CD8-positive, alpha-beta memory T cell (primary cell): Measurements from ENCODE around the gene FKBP7. TPM values are rescaled to one million over a fixed set of nuclear protein-coding genes. Genes with fewer than 3 reads are reported as not detected.
"Not testable (repeated sequence)": the region's sequence is repeated elsewhere in the genome, so short reads cannot be mapped to it uniquely, and the experiment has no call there.

Experiments
- CTCF ChIA-PET: fragments of 350-600 bp; sonication (Branson Sonifier 250); formaldehyde crosslinking; loops from one replicate; lab custom pipeline; 2021; ENCODE audit warnings: antibody characterized with exemption; lab: Charles Lee
- POLR2A ChIA-PET: fragments of 350-600 bp; sonication (Branson Sonifier 250); formaldehyde crosslinking; loops from one replicate; lab custom pipeline; 2021; ENCODE audit warnings: antibody characterized with exemption; lab: Charles Lee
- DNase-seq, 5 donors: peaks; one replicate each; pipeline versions ENCODE4 v3.0.0 to v3.0.0-alpha.2; 2020 to 2022; ENCODE audit warnings: mixed read lengths in 1 of 5
- H3K27ac ChIP-seq: one replicate; pipeline ENCODE4 v1.7.0; 2013; ENCODE audit warnings: low read depth, mild to moderate bottlenecking, low read length, moderate library complexity
- H3K27me3 ChIP-seq: 2 replicates; pipeline ENCODE4 v1.7.0; 2013; ENCODE audit warnings: low read length, mild to moderate bottlenecking; ENCODE audit not compliant: insufficient read depth, poor library complexity, severe bottlenecking
- H3K36me3 ChIP-seq: 2 replicates; pipeline ENCODE4 v1.7.0; 2013; ENCODE audit warnings: mild to moderate bottlenecking, low read length, moderate library complexity; ENCODE audit not compliant: insufficient read depth
- H3K4me1 ChIP-seq: 2 replicates; pipeline ENCODE4 v1.7.0; 2013; ENCODE audit warnings: mild to moderate bottlenecking, low read length, moderate library complexity; ENCODE audit not compliant: insufficient read depth
- H3K4me3 ChIP-seq: 2 replicates; pipeline ENCODE4 v1.7.0; 2013; ENCODE audit warnings: mild to moderate bottlenecking, low read length
- H3K9me3 ChIP-seq: 2 replicates; pipeline ENCODE4 v1.7.0; 2013; ENCODE audit warnings: mild to moderate bottlenecking, low read length
- H3K27ac Mint-ChIP-seq, 8 donors: one replicate each; pipeline ENCODE4 v1.8.0; 2020 to 2021; ENCODE audit warnings: mixed read lengths in 8 of 8, mild to moderate bottlenecking in 6 of 8, inconsistent platforms in 3 of 8, moderate library complexity in 3 of 8
- H3K27me3 Mint-ChIP-seq, 2 donors: one replicate each; pipeline ENCODE4 v1.8.0; 2020 to 2021; ENCODE audit warnings: mixed read lengths in 2 of 2, mild to moderate bottlenecking in 1 of 2, moderate library complexity in 1 of 2
- H3K36me3 Mint-ChIP-seq, 3 donors: one replicate each; pipeline ENCODE4 v1.8.0; 2020 to 2021; ENCODE audit warnings: mixed read lengths in 3 of 3, inconsistent platforms in 1 of 3, mild to moderate bottlenecking in 1 of 3
- H3K4me1 Mint-ChIP-seq, 3 donors: one replicate each; pipeline ENCODE4 v1.8.0; 2020 to 2021; ENCODE audit warnings: mixed read lengths in 3 of 3, inconsistent platforms in 1 of 3, mild to moderate bottlenecking in 1 of 3
- H3K4me3 Mint-ChIP-seq, 7 donors: one replicate each; pipeline ENCODE4 v1.8.0; 2020 to 2021; ENCODE audit warnings: mixed read lengths in 7 of 7, mild to moderate bottlenecking in 6 of 7, moderate library complexity in 4 of 7, inconsistent platforms in 2 of 7
- H3K9me3 Mint-ChIP-seq, 5 donors: one replicate each; pipeline ENCODE4 v1.8.0; 2020 to 2022; ENCODE audit warnings: mixed read lengths in 5 of 5, mild to moderate bottlenecking in 3 of 5, moderate library complexity in 2 of 5, inconsistent platforms in 1 of 5
- polyA plus RNA-seq: library from polyadenylated mRNA; unstranded; fragments of 300-500 nt; fragmentation: Illumina TruSeq; gene quantifications from one replicate; pipeline ENCODE4 v1.2.3, GENCODE V29; 2021
- total RNA-seq, 2 experiments: library from RNA; stranded (reverse); gene quantifications; one replicate each; pipeline ENCODE4 v1.2.3, GENCODE V29; 2021

The FKBP7 gene
- total and polyA plus RNA-seq, 3 experiments from 2014 or later = 3.1 to 3.8 (median 3.4) TPM

DNA sequence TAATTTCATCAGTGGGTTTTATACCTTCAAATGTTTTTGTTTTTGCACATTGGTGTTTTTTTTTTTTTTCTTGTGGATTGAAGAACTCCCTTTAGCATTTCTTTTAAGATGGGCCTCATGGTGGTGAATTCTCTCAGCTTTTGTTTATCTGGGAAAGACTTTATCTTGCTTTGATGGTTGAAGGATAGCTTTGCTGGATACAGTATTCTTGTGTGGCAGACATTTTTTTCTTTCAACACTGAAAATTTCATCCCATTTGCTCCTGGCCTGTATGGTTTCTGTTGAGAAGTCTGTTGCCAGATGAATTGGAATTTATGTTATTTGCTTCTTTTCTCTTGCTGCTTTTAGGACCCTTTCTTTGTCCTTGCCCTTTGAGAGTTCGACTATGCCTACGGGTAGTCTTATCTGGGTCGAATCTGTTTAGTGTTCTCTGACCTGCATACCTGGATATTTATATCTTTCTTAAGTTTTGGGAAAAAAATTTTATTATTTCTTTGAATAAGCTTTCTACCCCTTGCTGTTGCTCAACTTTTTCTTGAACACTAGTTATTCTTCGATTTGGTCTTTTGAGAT, 53.1 kb downstream of the FKBP7 start:
- peaks cover 2 to 12% (median 6%) of the 10 kb centered on the region in 5 donors for H3K9me3 Mint-ChIP-seq
- Histone ChIP-seq H3K27ac (no peak overlapping the region), H3K9me3 (no peaks in the 10 kb centered on the region), H3K4me3 (no peak overlapping the region), H3K36me3 (no peaks in the 10 kb centered on the region), H3K4me1 (no peaks in the 10 kb centered on the region), H3K27me3 (no peaks in the 10 kb centered on the region)
- peaks cover 26 to 43% (median 37%) of the 10 kb centered on the region in 3 donors for H3K36me3 Mint-ChIP-seq
- POLR2A ChIA-PET = no interaction called here
- H3K27ac Mint-ChIP-seq = peak overlapping the region in 1 of 8 donors; percentile 17
- H3K27me3 Mint-ChIP-seq = no peaks in the 10 kb centered on the region
- peaks cover 0 to 1% (median 0%) of the 10 kb centered on the region in 3 donors for H3K4me1 Mint-ChIP-seq
- no peak overlapping the region for H3K4me3 Mint-ChIP-seq
- CTCF ChIA-PET = interaction anchor here (0.6 to 1.2 kb wide), 2 partner anchors 11 to 1982 kb away, joined by 3 to 4 read pairs; no protein-coding TSS in a partner anchor
- no peak for DNase-seq

GRCh38 chr2:178423746-178424145, 54.7 kb downstream of the FKBP7 start:
- H3K27me3 ChIP-seq, H3K36me3 ChIP-seq, H3K4me1 Mint-ChIP-seq, H3K4me3 Mint-ChIP-seq, POLR2A ChIA-PET, H3K27ac ChIP-seq, H3K4me3 ChIP-seq, H3K27me3 Mint-ChIP-seq, DNase-seq, H3K9me3 ChIP-seq, H3K4me1 ChIP-seq: not testable (repeated sequence)
- Mint-ChIP-seq H3K9me3 (peaks cover 2 to 12% (median 6%) of the 10 kb centered on the region in 5 donors), H3K27ac (peak overlapping the region in 1 of 8 donors; percentile 50), H3K36me3 (peaks cover 21 to 34% (median 33%) of the 10 kb centered on the region in 3 donors)
- CTCF ChIA-PET = interaction anchor here (0.9 kb wide), 1 partner anchor 9 kb away, joined by 3 read pairs; no protein-coding TSS in a partner anchor

DNA sequence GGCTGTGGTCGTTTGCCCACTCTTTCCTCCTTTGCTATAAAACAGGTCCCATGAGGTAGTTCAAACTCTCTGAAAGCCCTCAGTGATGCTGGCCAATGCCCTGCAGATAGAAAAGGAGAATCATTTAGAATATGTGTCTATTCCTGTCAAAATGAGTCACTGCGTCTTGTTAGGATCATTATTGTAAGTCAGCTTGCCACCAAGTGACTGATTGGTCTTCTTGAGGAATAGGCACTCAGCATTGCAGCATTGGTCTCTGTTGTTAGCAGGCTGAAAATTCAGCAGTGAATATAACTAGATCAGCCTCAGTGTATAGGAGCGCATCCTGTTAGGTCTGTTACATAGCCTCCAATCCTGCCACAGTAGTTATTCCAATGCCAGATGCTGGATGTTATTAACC, 56.3 kb downstream of the FKBP7 start:
- H3K4me1 ChIP-seq = no peaks in the 10 kb centered on the region
- H3K36me3 ChIP-seq = no peaks in the 10 kb centered on the region
- H3K36me3 Mint-ChIP-seq = peaks cover 16 to 27% (median 21%) of the 10 kb centered on the region in 3 donors
- no peaks in the 10 kb centered on the region for H3K27me3 Mint-ChIP-seq
- H3K9me3 Mint-ChIP-seq = peaks cover 2 to 12% (median 6%) of the 10 kb centered on the region in 5 donors
- no peak overlapping the region for H3K27ac ChIP-seq
- H3K27ac Mint-ChIP-seq = no peak overlapping the region
- DNase-seq = no peak
- CTCF ChIA-PET = interaction anchor here (1.0 kb wide), 1 partner anchor 8 kb away, joined by 6 read pairs; no protein-coding TSS in a partner anchor
- H3K27me3 ChIP-seq = no peaks in the 10 kb centered on the region
- no peak overlapping the region for H3K4me3 ChIP-seq
- POLR2A ChIA-PET = no interaction called here
- H3K4me1 Mint-ChIP-seq = peaks cover 0 to 1% (median 0%) of the 10 kb centered on the region in 3 donors
- H3K9me3 ChIP-seq = no peaks in the 10 kb centered on the region
- no peak overlapping the region for H3K4me3 Mint-ChIP-seq

GRCh38 chr2:178420463-178420999, 57.9 kb downstream of the FKBP7 start:
- Mint-ChIP-seq H3K4me3 (no peak overlapping the region), H3K9me3 (peaks cover 0 to 7% (median 2%) of the 10 kb centered on the region in 5 donors), H3K27ac (peak overlapping the region in 1 of 8 donors; percentile 8), H3K4me1 (peaks cover 4 to 5% (median 5%) of the 10 kb centered on the region in 3 donors), H3K27me3 (peaks cover 0 to 2% of the 10 kb centered on the region in 2 donors), H3K36me3 (peaks cover 7 to 11% (median 11%) of the 10 kb centered on the region in 3 donors)
- Histone ChIP-seq H3K4me3 (no peak overlapping the region), H3K9me3 (no peaks in the 10 kb centered on the region), H3K36me3 (no peaks in the 10 kb centered on the region), H3K27ac (no peak overlapping the region), H3K27me3 (no peaks in the 10 kb centered on the region), H3K4me1 (no peaks in the 10 kb centered on the region)
- ChIA-PET CTCF (no interaction called here), POLR2A (no interaction called here)
- no peak for DNase-seq

DNA sequence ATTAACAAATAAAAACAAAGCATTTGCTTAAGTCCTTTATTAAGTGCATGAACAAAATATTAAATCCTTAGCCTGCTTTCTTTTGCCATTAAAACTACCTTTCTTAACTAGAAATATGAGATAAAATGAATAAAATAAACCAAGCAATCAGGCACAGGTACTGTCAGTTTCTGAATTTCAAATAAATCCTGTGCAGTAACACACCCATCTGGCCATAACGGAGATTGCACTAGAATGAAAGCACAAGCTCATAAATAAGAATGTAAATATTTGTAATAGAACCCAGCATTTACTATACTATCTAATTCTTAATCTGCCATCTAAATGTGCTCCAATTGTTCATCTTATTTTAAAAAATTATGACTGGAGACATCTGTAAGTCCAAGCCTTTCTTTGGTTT, 59.3 kb downstream of the FKBP7 start:
- DNase-seq = no peak
- Mint-ChIP-seq H3K27ac (no peak overlapping the region), H3K36me3 (peaks cover 0 to 8% (median 0%) of the 10 kb centered on the region in 3 donors), H3K9me3 (no peaks in the 10 kb centered on the region), H3K4me1 (peaks cover 13 to 17% (median 17%) of the 10 kb centered on the region in 3 donors), H3K4me3 (no peak overlapping the region), H3K27me3 (peaks cover 0 to 2% of the 10 kb centered on the region in 2 donors)
- H3K9me3 ChIP-seq = no peaks in the 10 kb centered on the region
- H3K4me3 ChIP-seq = no peak overlapping the region
- no peak overlapping the region for H3K27ac ChIP-seq
- H3K4me1 ChIP-seq = peaks cover 3% of the 10 kb centered on the region
- no peaks in the 10 kb centered on the region for H3K36me3 ChIP-seq
- ChIA-PET POLR2A (no interaction called here), CTCF (interaction anchor here (0.7 to 2.2 kb wide), 6 partner anchors 14 to 307 kb away, joined by 3 to 8 read pairs (median 4); partner anchors contain the start of genes PJVK, PRKRA and RBM45)
- H3K27me3 ChIP-seq = no peaks in the 10 kb centered on the region

- Histone ChIP-seq H3K4me1 (peaks cover 4% of the 10 kb centered on the region), H3K9me3 (no peaks in the 10 kb centered on the region), H3K27me3 (no peaks in the 10 kb centered on the region), H3K27ac (no peak overlapping the region), H3K36me3 (no peaks in the 10 kb centered on the region), H3K4me3 (no peak overlapping the region)
- H3K9me3 Mint-ChIP-seq = no peaks in the 10 kb centered on the region
- DNase-seq = no peak
- peaks cover 0 to 14% (median 0%) of the 10 kb centered on the region in 3 donors for H3K36me3 Mint-ChIP-seq
- no peak overlapping the region for H3K4me3 Mint-ChIP-seq
- POLR2A ChIA-PET = no interaction called here
- peaks cover 20 to 24% (median 20%) of the 10 kb centered on the region in 3 donors for H3K4me1 Mint-ChIP-seq
- H3K27ac Mint-ChIP-seq = peak overlapping the region in 1 of 8 donors; percentile 10
- H3K27me3 Mint-ChIP-seq = peaks cover 0 to 2% of the 10 kb centered on the region in 2 donors
- CTCF ChIA-PET = interaction anchor here (1.2 to 2.2 kb wide), 3 partner anchors 21 to 32 kb away, joined by 4 to 8 read pairs (median 5); partner anchors contain the start of genes PJVK and PRKRA
These were observed 60.0 kb downstream of the FKBP7 start for GRCh38 chr2:178418426-178418825.

DNA sequence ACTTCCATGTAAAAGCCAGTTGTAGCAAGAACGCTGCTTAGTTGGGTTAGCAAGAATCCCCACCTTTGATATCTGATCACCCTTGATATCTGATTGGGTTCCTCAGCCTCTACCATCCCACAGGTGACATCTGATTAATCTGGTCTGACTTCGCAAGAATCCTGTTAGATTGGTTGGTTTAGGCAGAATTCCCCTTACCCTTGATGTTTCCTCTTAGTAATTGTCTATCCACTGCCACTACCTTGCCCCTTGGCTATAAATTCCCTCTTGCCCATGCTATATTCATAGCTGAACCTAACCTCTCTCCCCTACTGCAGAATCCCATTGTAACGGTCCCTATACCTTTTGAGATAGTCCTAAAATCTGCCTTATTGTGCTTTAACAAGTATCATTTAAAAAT, 60.5 kb downstream of the FKBP7 start:
- Mint-ChIP-seq H3K4me3 (peak overlapping the region in 1 of 7 donors; percentile 3), H3K27me3 (peaks cover 0 to 2% of the 10 kb centered on the region in 2 donors), H3K4me1 (peaks cover 25 to 29% (median 25%) of the 10 kb centered on the region in 3 donors), H3K9me3 (no peaks in the 10 kb centered on the region), H3K27ac (peak overlapping the region in 1 of 8 donors; percentile 74), H3K36me3 (peaks cover 0 to 14% (median 0%) of the 10 kb centered on the region in 3 donors)
- Histone ChIP-seq H3K36me3 (no peaks in the 10 kb centered on the region), H3K4me3 (no peak overlapping the region), H3K4me1 (peaks cover 4% of the 10 kb centered on the region), H3K9me3 (no peaks in the 10 kb centered on the region), H3K27ac (no peak overlapping the region), H3K27me3 (no peaks in the 10 kb centered on the region)
- DNase-seq = no peak
- POLR2A ChIA-PET = no interaction called here
- CTCF ChIA-PET = interaction anchor here (1.2 to 2.2 kb wide), 2 partner anchors 20 to 23 kb away, joined by 4 to 8 read pairs; no protein-coding TSS in a partner anchor

GRCh38 chr2:178415979-178416378, 62.4 kb downstream of the FKBP7 start:
- H3K9me3 ChIP-seq = no peaks in the 10 kb centered on the region
- H3K4me3 Mint-ChIP-seq = no peak overlapping the region
- peaks cover 0 to 14% (median 0%) of the 10 kb centered on the region in 3 donors for H3K36me3 Mint-ChIP-seq
- peaks cover 0 to 2% of the 10 kb centered on the region in 2 donors for H3K27me3 Mint-ChIP-seq
- no peaks in the 10 kb centered on the region for H3K36me3 ChIP-seq
- peak overlapping the region in 1 of 8 donors; percentile 11 for H3K27ac Mint-ChIP-seq
- no peaks in the 10 kb centered on the region for H3K27me3 ChIP-seq
- H3K9me3 Mint-ChIP-seq = no peaks in the 10 kb centered on the region
- ChIA-PET POLR2A (no interaction called here), CTCF (interaction anchor here (0.8 to 3.3 kb wide), 3 partner anchors 15 to 35 kb away, joined by 3 to 27 read pairs (median 10); partner anchors contain the start of genes PJVK and PRKRA)
- H3K27ac ChIP-seq = no peak overlapping the region
- no peak overlapping the region for H3K4me3 ChIP-seq
- peaks cover 27 to 30% (median 27%) of the 10 kb centered on the region in 3 donors for H3K4me1 Mint-ChIP-seq
- DNase-seq = no peak
- H3K4me1 ChIP-seq = peaks cover 4% of the 10 kb centered on the region
